HL-60 (cell line): Measurements from ENCODE around the gene CHN1.
A peak's percentile ranks its signal among the peaks of the same experiment; 100 is the strongest.

Source experiments
- DNase-seq, 2 experiments: peaks; one replicate each; pipeline ENCODE4 v3.0.0-alpha.2; 2010 to 2020; ENCODE audit warnings: low read depth in 1 of 2, low spot score in 1 of 2
- H3K27ac ChIP-seq: fragments of 250-450 bp; sonication (Bioruptor Pico); replicated peaks from 2 replicates; pipeline ENCODE4 v1.5.1; 2020; ENCODE audit warnings: mild to moderate bottlenecking, moderate library complexity
- H3K27me3 ChIP-seq: fragments of 250-450 bp; sonication (Bioruptor Pico); 2 replicates; pipeline ENCODE4 v1.5.1; 2021; ENCODE audit warnings: mild to moderate bottlenecking, moderate library complexity; ENCODE audit not compliant: insufficient read depth, poor library complexity, severe bottlenecking
- H3K4me3 ChIP-seq: replicated peaks from 2 replicates; pipeline ENCODE4 v1.5.1; 2011; ENCODE audit warnings: mild to moderate bottlenecking, control low read depth, low read length; ENCODE audit not compliant: insufficient read depth
- GABPA ChIP-seq: IDR thresholded peaks from 2 replicates; pipeline ENCODE4 v1.6.1; 2012; ENCODE audit warnings: low read depth
- POLR2AphosphoS5 ChIP-seq: IDR thresholded peaks from 2 replicates; pipeline ENCODE4 v1.6.1; 2012; ENCODE audit warnings: low read depth
- SPI1 ChIP-seq: IDR thresholded peaks from 2 replicates; pipeline ENCODE4 v1.6.1; 2012; ENCODE audit warnings: low read depth, mild to moderate bottlenecking, borderline replicate concordance
- TF ChIP-seq, protein P1 (sequence below): IDR thresholded peaks from one replicate; pipeline ENCODE4 v1.5.1; 2011; ENCODE audit warnings: low read length, control low read depth, inconsistent platforms; ENCODE audit not compliant: insufficient read depth
- TF ChIP-seq, protein P2 (sequence below): IDR thresholded peaks from 2 replicates; pipeline ENCODE4 v1.6.1; 2012; ENCODE audit warnings: low read depth; ENCODE audit not compliant: insufficient replicate concordance

CHN1 gene

DNA sequence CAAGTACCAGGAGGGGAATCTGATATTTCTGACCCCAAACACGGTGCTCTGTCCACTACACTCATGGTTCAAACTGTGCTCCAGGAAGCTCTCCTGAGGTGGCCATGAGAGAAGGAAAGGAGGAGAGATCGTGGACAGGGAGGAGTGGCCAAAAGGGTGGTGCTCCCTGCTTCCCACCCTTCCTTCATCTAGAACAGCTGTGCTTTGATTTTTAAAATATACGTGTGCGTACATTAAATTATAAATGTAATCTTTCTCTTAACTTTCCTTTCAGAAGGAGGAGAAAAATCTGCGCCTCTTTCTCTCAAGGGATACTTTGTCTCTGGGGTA is 232.7 kb downstream of the CHN1 start:
- no peak overlapping the region for H3K27ac ChIP-seq

DNA sequence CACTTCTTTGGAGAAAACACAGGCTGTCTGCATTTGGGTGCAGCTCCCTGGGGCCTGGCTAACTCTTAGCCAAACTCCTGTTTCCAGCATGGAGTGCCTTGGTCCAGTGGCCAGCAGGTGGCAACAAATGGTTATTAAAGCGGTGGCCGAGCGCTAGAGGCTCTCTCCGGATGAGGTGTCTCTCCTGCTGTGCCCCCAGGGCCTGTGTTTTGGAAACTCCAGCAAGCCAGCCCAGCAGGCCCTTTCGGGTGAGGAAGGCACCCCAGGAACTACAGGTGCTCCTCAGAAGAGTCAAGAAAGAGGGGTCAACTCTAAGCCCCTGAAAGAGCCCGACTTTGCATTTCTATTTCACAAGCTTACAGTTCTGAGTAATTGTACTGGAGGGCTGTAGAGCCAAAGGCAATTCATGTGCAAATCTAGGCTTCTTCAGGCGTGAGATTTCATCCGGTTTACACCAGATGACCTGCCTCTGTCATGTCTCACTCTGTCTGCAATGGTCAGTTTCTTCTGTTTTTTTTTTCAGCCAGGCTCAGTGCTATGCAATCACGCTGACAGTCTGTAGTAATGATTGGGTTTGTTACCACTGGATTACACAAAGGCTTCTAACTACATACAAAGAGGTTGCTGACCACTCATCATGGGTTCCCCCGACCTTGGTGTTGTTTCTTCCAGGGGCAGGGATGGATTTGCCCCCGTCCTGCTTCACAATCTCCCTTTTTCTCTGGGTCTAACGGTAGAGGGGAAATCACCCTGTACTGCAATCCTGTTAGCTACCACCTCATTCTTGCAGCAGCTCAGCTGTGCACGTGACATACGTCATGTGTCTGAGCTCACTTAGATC is 233.3 kb downstream of the CHN1 start:
- DNase-seq, result peak in 1 of 2 experiments; percentile 33
- no peak overlapping the region for H3K27ac ChIP-seq

More for the DNA sequence above, 232.7 kb downstream of the CHN1 start:
- DNase-seq, result no peak
- H3K27me3 ChIP-seq, result no peaks in the 10 kb centered on the region
- H3K4me3 ChIP-seq, result no peak overlapping the region
- TF ChIP-seq, protein P1, sequence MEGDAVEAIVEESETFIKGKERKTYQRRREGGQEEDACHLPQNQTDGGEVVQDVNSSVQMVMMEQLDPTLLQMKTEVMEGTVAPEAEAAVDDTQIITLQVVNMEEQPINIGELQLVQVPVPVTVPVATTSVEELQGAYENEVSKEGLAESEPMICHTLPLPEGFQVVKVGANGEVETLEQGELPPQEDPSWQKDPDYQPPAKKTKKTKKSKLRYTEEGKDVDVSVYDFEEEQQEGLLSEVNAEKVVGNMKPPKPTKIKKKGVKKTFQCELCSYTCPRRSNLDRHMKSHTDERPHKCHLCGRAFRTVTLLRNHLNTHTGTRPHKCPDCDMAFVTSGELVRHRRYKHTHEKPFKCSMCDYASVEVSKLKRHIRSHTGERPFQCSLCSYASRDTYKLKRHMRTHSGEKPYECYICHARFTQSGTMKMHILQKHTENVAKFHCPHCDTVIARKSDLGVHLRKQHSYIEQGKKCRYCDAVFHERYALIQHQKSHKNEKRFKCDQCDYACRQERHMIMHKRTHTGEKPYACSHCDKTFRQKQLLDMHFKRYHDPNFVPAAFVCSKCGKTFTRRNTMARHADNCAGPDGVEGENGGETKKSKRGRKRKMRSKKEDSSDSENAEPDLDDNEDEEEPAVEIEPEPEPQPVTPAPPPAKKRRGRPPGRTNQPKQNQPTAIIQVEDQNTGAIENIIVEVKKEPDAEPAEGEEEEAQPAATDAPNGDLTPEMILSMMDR, result no peak
- TF ChIP-seq POLR2AphosphoS5 (no peak), GABPA (no peak), SPI1 (no peak)
- TF ChIP-seq, protein P2, sequence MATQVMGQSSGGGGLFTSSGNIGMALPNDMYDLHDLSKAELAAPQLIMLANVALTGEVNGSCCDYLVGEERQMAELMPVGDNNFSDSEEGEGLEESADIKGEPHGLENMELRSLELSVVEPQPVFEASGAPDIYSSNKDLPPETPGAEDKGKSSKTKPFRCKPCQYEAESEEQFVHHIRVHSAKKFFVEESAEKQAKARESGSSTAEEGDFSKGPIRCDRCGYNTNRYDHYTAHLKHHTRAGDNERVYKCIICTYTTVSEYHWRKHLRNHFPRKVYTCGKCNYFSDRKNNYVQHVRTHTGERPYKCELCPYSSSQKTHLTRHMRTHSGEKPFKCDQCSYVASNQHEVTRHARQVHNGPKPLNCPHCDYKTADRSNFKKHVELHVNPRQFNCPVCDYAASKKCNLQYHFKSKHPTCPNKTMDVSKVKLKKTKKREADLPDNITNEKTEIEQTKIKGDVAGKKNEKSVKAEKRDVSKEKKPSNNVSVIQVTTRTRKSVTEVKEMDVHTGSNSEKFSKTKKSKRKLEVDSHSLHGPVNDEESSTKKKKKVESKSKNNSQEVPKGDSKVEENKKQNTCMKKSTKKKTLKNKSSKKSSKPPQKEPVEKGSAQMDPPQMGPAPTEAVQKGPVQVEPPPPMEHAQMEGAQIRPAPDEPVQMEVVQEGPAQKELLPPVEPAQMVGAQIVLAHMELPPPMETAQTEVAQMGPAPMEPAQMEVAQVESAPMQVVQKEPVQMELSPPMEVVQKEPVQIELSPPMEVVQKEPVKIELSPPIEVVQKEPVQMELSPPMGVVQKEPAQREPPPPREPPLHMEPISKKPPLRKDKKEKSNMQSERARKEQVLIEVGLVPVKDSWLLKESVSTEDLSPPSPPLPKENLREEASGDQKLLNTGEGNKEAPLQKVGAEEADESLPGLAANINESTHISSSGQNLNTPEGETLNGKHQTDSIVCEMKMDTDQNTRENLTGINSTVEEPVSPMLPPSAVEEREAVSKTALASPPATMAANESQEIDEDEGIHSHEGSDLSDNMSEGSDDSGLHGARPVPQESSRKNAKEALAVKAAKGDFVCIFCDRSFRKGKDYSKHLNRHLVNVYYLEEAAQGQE, result no peak

DNA sequence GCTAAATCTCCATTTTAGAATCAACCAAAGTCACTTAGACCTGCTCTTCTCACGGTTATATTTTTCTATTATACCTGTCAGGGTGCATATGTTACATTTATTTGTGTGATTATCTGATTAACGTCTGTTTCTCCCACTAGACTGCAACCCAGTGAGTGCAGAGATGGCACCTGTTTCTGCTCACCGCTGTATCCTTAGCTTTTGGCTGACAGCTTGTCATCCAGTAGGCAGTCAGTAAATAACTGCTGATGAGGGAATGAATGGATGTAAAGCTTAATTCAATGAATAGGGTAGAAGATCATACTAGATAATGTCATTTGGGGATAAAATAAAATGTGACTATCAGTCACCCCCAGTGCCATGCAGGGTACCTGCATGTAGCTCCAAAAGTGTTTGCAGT is 234.0 kb downstream of the CHN1 start:
- H3K4me3 ChIP-seq, result no peak overlapping the region
- H3K27ac ChIP-seq, result no peak overlapping the region
- no peaks in the 10 kb centered on the region for H3K27me3 ChIP-seq
- no peak for TF ChIP-seq GABPA
- no peak for TF ChIP-seq SPI1
- TF ChIP-seq, protein P1, result no peak
- TF ChIP-seq POLR2AphosphoS5, result no peak
- TF ChIP-seq, protein P2, result no peak
- DNase-seq, result no peak

More for the DNA sequence above, 233.3 kb downstream of the CHN1 start:
- Histone ChIP-seq H3K27me3 (no peaks in the 10 kb centered on the region), H3K4me3 (no peak overlapping the region)
- TF ChIP-seq, protein P2, result no peak
- TF ChIP-seq, protein P1, result peak; percentile 39
- TF ChIP-seq SPI1 (no peak), POLR2AphosphoS5 (no peak), GABPA (no peak)
